K562 treated with DMSO at 1 percent for 24 hours (cell line): ENCODE measurements around the gene SMIM8. TPM values are rescaled to one million over a fixed set of nuclear protein-coding genes. Genes with fewer than 3 reads are reported as not detected.

Experiments used
- total RNA-seq: library from RNA; unstranded; fragments of 300-600 nt; gene quantifications from 2 replicates; pipeline ENCODE4 v1.2.3, GENCODE V29; 2022; ENCODE audit warnings: low read depth; ENCODE audit not compliant: insufficient read depth

SMIM8 gene
- 2.0 and 2.6 TPM in 2 replicates for total RNA-seq

GRCh38 chr6:87322304-87323212 lies at the start of gene SMIM8:
TSS of gene SMIM8 (plus strand) at chr6:87322588. CDS start at chr6:87337032, 14,444 bp downstream.

GRCh38 chr6:87344731-87345130 lies 22.3 kb downstream of the SMIM8 start, which contains the start of gene C6orf163:
TSS of gene C6orf163 (plus strand) at chr6:87344813. CDS start at chr6:87345100, 287 bp downstream.

Other genes with a start within 250 kb of the SMIM8 start
- not detected in 2 replicates for gene CGA, start 227.5 kb upstream of the SMIM8 start, total RNA-seq
- gene ZNF292, start 167.0 kb upstream of the SMIM8 start, total RNA-seq = 3.8 and 5.0 TPM in 2 replicates
- gene GJB7, start 6.7 kb downstream of the SMIM8 start, total RNA-seq = 0.30 TPM in 1 of 2 replicates, not detected in the other
- gene C6orf163, start 22.2 kb downstream of the SMIM8 start, total RNA-seq = 0.41 and 0.63 TPM in 2 replicates
- 0.31 TPM in 1 of 2 replicates, not detected in the other for gene CFAP206, start 85.4 kb downstream of the SMIM8 start, total RNA-seq
- gene SLC35A1, start 150.4 kb downstream of the SMIM8 start, total RNA-seq = 6.3 and 11.1 TPM in 2 replicates